Activated CD4-positive, alpha-beta T cell treated with anti-CD3 and anti-CD28 coated beads, Interleukin-2, Interleukin-4, amounts not matched to agents 100 ng/mL and 50 ng/mL, durations not matched to agents 16 hours and 8 hours (primary cell): ENCODE results near the gene SNCAIP.
"Not testable (repeated sequence)": the region's sequence is repeated elsewhere in the genome, so short reads cannot be mapped to it uniquely, and the experiment has no call there.

ENCODE experiments used
- DNase-seq: peaks from one replicate; pipeline ENCODE4 v3.0.0-alpha.2; 2020; ENCODE audit warnings: low spot score

The SNCAIP gene

DNA sequence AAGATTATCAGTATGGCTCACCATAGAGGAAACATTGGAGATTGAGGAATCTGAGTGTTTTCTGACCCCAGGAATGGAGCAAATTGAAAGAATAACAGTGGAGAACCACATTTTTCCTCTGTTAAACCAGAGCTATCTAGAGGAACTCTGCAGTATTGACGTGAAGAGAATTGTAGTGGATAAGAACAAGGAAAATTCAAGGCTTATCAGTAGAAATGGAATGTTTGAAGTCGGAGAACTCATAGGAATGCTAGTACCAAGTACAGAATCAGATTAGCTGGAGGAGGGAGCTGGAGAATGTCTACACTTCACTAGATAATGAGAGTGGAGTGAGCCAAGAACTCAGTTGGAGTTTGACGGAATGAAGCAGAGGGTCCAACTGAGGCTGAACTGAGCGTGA is 50.3 kb downstream of the SNCAIP start:
- DNase-seq: no peak

DNA sequence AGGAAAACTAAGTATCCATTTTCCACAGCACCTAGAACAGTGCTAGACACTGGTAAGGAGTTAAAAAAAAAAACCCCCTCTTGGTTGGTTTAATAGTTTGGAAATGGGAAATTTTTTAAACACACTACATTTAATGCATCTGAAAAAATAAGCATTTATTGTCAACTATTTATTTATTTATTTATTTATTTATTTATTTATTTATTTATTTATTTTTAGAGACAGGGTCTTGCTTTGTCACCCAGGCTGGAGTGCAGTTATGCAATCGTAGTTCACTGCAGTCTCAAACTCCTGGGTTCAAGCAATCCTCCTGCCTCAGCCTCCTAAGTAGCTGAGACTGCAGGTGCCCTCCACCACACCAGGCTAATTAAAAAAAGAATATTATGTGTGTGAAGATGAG is 51.6 kb downstream of the SNCAIP start:
- no peak for DNase-seq

DNA sequence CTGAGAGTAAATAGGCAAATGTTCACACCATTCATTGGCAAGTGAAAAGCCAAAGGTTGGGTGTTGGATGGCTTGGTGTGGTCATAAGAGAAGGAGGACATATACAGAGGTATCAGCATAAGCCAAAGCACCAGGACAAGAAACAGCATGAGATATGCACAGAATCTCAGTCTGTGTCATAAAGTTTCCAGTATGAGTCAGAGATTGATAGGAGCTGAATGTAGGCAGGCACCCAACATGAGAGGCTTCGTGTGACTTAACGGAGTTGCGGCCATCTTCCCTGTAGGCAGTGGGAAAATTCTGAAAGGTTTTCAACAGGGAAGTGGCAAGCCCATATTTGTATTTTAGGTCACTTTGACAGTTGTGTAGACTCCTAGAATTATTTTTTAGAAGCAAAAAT is 54.5 kb downstream of the SNCAIP start:
- DNase-seq: peak; percentile 1

DNA sequence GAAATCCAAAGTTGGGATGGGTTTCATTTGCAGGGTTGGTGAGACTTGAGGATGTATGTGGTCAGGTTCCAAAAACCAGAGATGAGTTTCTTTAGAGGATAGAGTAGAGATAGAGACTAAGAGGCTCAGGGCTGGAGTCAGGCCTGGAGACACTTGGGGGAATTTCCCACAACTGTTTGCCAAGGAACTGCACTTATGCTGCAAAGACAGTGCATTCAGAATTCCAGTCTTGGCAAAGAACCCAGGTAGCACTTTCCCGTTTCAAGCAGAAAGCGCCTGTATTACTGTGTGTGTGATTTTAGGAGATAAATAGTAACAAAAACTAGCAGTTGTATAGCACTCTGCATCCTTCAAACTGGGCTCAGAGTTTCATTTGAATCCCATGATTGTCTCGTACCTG is 55.4 kb downstream of the SNCAIP start:
- no peak for DNase-seq

GRCh38 chr5:122368510-122369251 is 56.6 kb downstream of the SNCAIP start:
- DNase-seq: no peak

DNA sequence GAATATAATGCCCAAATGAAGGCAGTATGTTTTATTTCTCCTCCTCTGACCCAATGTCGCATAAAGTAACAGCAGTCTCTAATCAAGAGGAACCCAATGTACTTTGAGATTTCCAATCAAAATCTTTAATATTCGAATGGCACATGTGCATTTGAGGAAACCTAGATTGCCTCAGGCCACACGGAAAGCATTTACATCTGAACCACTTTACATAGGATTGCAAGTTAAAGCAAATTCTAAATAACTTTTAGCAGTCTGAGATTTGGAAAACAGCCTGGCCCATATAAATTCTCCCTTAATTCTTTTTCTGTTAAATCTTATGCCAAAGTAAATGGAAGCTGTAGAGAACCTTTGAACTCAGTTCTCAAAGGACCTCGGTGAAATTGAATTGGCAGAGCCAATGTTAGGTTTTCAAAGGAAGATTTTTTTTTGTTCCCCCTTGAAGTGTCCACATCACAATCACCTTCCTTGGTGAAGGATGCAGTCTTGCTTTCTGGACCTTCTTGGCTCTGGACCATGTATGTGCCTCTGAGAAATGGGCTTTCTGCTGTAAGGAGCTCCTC is 57.3 kb downstream of the SNCAIP start:
- DNase-seq: no peak

GRCh38 chr5:122371511-122372151 is 59.6 kb downstream of the SNCAIP start:
- DNase-seq: no peak

GRCh38 chr5:122374110-122374509 is 62.1 kb downstream of the SNCAIP start:
- DNase-seq: no peak

GRCh38 chr5:122375801-122376200 is 63.8 kb downstream of the SNCAIP start:
- no peak for DNase-seq

- DNase-seq: no peak
These were observed 64.2 kb downstream of the SNCAIP start for GRCh38 chr5:122376250-122376649.

DNA sequence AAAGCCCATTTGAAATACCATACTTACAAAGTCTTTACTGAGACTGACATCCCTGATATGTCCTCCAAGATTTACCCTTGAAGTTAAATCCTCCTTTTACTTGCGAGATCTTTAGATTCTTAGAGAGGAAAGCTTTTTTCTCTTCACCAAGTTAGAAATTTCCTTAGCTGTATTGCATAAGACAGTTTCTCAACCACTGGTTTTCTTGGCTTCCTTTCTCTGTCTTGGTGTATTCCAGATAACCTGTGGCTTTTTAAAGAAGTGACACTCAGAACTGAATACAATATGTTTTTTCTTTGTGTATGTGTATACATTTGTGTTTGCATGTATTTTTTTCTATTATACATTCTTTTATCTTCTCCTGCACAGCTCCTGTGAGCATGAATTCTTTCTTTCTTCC is 65.0 kb downstream of the SNCAIP start:
- no peak for DNase-seq

DNA sequence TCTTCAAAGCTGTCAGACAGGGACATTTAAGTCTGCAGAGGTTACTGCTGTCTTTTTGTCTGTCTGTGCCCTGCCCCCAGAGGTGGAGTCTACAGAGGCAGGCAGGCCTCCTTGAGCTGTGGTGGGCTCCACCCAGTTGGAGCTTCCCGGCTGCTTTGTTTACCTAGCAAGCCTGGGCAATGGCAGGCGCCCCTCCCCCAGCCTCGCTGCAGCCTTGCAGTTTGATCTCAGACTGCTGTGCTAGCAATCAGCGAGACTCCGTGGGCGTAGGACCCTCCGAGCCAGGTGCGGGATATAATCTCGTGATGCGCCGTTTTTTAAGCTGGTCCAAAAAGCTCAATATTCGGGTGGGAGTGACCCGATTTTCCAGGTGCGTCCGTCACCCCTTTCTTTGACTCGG is 70.9 kb downstream of the SNCAIP start:
- not testable (repeated sequence) for DNase-seq

GRCh38 chr5:122384739-122385235 is 72.8 kb downstream of the SNCAIP start:
- DNase-seq: no peak

- no peak for DNase-seq
These were observed 73.2 kb downstream of the SNCAIP start for GRCh38 chr5:122385286-122385685.

DNA sequence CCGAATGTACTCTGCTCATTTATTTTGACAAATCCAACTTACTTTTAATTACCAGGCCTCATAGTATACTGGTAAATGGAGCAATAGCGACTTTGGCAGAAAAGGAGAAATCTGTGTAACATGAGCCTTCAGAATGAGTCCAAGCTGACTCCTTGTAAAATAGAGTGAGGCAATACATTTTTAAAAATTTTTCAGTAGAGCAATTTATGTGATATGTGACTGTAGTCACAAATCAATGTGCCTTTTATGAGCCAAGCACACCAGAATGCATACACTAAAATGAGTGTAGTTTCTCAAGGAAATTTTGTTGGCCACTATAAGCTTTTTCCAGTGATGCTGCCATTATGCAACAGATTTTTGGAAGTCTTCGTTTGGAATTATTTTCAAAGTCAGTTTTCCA is 73.8 kb downstream of the SNCAIP start:
- no peak for DNase-seq

- DNase-seq: no peak
These were observed 78.1 kb downstream of the SNCAIP start for GRCh38 chr5:122390154-122390553.

- DNase-seq: no peak
These were observed 78.7 kb downstream of the SNCAIP start for GRCh38 chr5:122390694-122391093.

- DNase-seq: no peak
These were observed 79.6 kb downstream of the SNCAIP start for GRCh38 chr5:122391621-122392020.

DNA sequence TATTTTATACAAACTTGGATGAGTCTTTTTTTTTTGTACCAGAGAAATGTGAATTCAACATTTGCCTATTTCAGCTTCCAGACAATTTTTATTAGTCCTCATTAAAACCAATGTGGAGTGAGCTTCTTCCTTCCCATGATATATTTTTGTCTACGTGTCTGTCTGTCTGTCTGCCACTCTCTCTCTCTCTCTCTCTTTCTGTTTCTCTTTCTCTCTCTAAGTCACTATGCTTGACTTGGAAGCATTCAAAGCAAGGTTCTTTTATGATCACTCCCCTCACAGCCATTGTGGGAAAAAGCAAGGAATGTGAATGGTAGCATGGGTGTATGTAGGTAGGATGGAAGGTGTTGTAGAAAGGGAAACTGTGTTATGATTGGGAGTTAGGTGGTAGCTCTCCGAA is 80.2 kb downstream of the SNCAIP start:
- no peak for DNase-seq

GRCh38 chr5:122392824-122393223 is 80.8 kb downstream of the SNCAIP start:
- no peak for DNase-seq

DNA sequence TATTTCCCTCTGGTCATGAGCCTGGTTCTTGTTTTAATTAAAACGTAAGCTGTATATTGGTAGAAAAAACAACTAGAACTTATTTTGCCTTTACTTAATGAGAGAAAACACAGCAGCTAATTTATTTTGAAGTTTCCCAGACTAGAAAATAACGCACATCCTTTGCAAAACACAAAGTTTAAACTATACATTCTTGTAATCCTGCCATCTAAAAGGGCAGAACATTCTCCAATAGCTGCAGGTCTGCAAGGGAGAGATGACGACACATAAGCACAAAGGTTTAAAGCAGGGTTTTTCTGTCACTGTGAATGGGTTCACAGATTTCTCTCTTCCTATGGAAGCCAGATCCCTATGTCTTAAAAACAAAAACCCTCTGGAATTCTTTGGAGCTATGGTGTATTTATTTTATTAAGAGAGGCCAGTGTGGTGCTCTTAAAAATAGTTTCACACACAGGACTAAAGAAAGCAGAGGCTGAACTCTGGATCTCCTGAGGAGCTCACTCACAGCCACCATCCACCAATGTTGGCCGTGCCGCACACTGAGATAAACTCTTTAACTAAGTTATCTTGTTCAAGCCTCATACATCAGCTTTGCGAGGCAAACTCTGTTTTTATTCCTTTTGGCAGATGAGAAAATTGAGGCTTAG is 82.4 kb downstream of the SNCAIP start:
- DNase-seq: no peak

DNA sequence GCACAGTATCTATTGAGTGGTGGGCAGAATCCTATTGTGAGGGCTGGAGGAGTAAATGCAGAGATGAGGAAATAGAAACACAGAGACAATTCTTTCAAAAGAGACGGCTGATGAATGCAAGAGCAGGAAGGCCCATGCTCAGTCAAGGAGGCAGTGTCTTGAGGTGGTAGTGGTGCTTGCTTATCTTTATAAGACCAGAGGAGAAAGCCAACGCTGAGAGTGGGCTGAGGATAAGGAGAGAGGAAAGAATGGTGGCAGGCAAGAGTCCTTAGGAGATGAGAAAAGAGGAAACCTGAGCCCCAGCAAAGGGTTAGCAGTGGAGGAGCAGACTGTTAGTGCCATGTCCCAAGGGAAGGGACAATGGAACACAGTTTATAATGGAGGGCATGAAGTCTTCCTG is 86.0 kb downstream of the SNCAIP start:
- DNase-seq: no peak

- no peak for DNase-seq
These were observed 88.3 kb downstream of the SNCAIP start for GRCh38 chr5:122400341-122400740.
